HG03135 (cell line): ENCODE data around the gene EPM2A.
"Not testable (repeated sequence)": the region's sequence is repeated elsewhere in the genome, so short reads cannot be mapped to it uniquely, and the experiment has no call there.

Experiments used
- ATAC-seq: cut with Tn5 transposase; IDR thresholded peaks from one replicate; pipeline ENCODE4 v1.9.1; 2021; ENCODE audit warnings: mild to moderate bottlenecking, moderate library complexity; ENCODE audit not compliant: unreplicated experiment

The EPM2A gene

DNA sequence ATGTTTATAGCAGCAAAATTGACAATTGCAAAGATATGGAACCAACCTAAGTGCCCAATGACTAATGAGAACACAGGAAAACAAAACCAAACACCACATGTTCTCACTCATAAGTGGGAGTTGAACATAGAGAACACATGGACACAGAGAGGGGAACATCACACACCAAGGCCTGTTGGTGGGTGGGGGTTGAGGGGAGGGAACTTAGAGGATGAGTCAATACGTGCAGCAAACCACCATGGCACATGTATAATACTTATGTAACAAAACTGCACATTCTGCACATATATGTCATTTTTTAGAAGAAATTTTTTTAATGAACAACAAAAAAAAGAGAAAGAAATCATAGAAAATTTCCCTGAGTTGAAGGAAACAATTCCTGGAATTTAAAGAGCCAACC lies 3.9 kb downstream of the EPM2A start:
- ATAC-seq = no peak

DNA sequence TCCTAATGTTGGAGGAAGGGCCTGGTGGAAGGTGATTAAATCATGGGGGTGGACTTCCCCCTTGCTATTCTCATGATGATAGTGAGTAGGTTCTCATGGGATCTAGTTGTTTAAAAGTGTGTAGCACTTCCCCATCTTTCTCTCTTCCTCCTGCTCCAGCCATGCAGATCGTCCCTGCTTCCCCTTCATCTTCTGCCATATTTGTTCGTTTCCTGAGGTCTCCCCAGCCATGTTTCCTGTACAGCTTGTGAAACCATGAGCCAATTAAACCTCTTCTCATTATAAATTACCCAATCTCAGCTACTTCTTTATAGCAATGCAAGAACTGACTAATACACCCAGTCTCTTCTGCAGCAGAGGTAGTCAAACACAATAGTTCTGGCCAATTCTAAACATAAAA lies 5.4 kb downstream of the EPM2A start:
- no peak for ATAC-seq

GRCh38 chr6:145728444-145729385 lies 6.6 kb downstream of the EPM2A start:
- no peak for ATAC-seq

- no peak for ATAC-seq
Measured at GRCh38 chr6:145727817-145728388, 7.4 kb downstream of the EPM2A start.

DNA sequence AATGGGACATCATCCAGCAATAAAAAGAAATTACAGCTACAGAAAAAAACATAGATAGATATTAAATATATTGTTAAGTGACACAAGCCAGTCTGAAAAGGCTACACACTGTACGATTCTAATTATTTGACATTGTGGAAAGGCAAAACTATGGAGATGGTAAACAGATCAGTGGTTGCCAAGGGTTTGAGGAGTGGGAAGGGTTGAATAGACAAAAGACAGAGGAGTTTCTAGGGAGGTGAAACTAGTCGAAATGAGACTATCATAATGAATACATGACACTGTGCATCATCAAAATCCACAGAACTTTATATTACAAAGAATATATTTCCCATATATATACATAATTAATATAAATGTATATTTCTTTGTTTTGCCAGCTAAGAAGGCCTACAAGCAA lies 9.8 kb downstream of the EPM2A start:
- no peak for ATAC-seq

GRCh38 chr6:145723646-145724045 lies 11.7 kb downstream of the EPM2A start:
- no peak for ATAC-seq

GRCh38 chr6:145722190-145722589 lies 13.1 kb downstream of the EPM2A start:
- ATAC-seq = no peak

GRCh38 chr6:145721144-145721543 lies 14.2 kb downstream of the EPM2A start:
- no peak for ATAC-seq

DNA sequence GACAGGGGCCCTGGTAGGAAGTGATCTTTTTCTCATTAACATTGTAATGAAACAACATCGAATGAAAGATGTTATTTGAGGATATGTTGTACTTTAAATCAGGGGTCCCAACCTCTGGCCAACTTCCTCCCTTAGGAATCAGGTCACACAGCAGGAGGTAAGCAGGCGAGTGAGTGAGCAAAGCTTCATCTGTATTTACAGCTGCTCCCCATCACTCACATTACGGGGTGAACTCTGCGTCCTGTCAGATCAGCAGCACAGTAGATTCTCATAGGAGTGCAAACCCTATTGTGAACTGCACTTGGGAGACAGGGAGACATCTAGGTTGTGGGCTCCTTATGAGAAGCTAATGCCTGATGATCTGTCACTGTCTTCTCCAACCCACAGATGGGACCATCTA lies 19.9 kb downstream of the EPM2A start:
- no peak for ATAC-seq

DNA sequence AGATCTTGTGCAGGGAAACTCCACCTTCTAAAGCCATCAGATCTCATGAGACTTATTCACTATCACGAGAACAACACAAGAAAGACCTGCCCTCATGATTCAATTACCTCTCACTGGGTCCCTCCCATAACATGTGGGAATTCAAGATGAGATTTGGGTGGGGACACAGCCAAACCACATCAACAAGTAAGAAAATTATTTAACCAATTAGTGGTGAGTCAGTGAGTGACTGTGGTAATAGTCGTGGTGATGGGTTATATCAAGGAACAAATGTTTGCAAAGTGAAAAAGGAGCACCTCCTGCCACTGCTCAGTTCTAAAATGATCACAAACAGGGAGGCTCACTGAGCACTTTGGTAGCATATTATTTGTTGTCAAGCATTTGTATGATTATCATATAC lies 20.6 kb downstream of the EPM2A start:
- ATAC-seq = no peak

DNA sequence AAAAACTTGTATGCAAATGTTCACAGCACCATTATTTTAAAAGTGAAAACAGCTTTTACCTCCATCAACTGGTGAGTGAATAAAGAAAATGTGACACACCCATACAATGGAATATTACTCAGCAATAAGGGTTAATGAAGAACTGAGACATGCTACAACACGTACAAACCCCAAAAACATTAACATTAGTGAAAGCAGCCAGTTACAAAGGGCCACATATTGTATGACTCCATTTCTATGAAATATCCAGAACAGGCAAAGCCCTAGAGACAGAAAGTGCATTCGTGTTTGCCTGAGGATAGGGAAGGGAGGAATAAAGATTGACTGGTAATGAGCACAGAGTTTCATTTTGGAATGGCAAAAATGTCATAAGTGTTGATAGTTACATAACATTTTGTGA lies 21.5 kb downstream of the EPM2A start:
- no peak for ATAC-seq

GRCh38 chr6:145711372-145711771 lies 23.9 kb downstream of the EPM2A start:
- ATAC-seq = no peak

- ATAC-seq = no peak
Measured at GRCh38 chr6:145707397-145707796, 27.9 kb downstream of the EPM2A start.

DNA sequence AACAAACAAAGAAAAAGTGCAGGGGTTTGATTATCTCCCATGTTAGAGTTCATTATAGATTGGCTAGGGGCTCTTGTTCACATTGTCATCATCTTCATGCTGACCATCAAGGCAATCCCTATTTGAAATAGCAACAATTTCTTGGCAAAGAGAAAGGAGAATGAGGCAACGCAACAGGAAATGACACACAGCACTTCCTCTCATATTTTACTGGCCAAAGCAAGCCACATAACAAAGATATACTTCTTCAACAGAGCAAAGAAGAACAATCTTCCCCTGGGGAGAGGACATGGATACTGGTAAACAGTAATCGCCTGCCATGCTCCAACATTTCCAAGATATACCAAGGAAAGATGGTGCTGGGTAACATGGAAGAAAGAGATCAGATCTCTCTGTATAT lies 29.8 kb downstream of the EPM2A start:
- ATAC-seq = no peak

DNA sequence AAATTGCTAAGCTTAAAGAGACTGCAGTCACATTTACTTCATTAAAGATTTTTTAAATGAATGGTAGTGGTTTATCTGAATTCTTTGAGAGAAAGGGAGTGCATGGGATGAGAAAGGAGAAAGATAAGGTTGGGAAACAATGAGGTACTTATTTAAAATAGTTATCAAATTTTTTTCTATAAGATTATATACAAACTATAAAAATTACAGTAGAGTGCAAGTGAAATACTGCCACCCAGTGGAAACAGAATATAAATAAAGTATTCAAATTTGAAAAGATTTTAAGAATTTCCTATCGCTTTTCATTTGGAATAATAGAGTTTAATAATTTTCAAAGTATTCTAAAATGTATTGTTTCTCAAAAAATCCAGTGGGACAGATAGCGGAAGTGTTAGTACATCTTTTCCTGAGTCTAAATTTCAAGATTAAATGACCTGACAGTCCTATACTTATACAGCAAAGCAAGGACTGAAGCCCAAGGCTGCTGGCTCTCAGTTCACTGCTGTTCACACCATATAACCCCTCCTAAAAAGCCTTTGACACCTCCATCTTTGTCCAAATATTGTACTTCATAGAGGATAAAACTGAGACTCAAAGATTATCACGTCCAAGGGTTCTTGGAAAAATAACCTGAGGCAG lies 31.1 kb downstream of the EPM2A start:
- ATAC-seq = no peak

GRCh38 chr6:145699462-145699861 lies 35.9 kb downstream of the EPM2A start:
- ATAC-seq = no peak

- not testable (repeated sequence) for ATAC-seq
Measured at GRCh38 chr6:145697401-145697800, 37.9 kb downstream of the EPM2A start.

- no peak for ATAC-seq
Measured at GRCh38 chr6:145694083-145694737, 41.1 kb downstream of the EPM2A start.

GRCh38 chr6:145690969-145691368 lies 44.4 kb downstream of the EPM2A start:
- ATAC-seq = no peak

GRCh38 chr6:145689529-145689928 lies 45.8 kb downstream of the EPM2A start:
- no peak for ATAC-seq

GRCh38 chr6:145688493-145688905 lies 46.8 kb downstream of the EPM2A start:
- ATAC-seq = no peak
